ENCODE measurements around the gene ARL6IP1.

GRCh38 chr16:18836702-18837101 is 35.4 kb upstream of the ARL6IP1 start:
- TF ChIP-seq, protein P1, sequence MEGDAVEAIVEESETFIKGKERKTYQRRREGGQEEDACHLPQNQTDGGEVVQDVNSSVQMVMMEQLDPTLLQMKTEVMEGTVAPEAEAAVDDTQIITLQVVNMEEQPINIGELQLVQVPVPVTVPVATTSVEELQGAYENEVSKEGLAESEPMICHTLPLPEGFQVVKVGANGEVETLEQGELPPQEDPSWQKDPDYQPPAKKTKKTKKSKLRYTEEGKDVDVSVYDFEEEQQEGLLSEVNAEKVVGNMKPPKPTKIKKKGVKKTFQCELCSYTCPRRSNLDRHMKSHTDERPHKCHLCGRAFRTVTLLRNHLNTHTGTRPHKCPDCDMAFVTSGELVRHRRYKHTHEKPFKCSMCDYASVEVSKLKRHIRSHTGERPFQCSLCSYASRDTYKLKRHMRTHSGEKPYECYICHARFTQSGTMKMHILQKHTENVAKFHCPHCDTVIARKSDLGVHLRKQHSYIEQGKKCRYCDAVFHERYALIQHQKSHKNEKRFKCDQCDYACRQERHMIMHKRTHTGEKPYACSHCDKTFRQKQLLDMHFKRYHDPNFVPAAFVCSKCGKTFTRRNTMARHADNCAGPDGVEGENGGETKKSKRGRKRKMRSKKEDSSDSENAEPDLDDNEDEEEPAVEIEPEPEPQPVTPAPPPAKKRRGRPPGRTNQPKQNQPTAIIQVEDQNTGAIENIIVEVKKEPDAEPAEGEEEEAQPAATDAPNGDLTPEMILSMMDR (IDR thresholded peaks at IDR 0.05; ENCODE audit: low read depth, low read length): no peak
- no peak for TF ChIP-seq POLR2A (IDR thresholded peaks at IDR 0.05; ENCODE audit: extremely low read depth, insufficient read length)

All from NB4 (cell line).